HG02759 (cell line): ENCODE measurements around the gene CXCL11.
"Not testable (repeated sequence)": the region's sequence is repeated elsewhere in the genome, so short reads cannot be mapped to it uniquely, and the experiment has no call there.

ENCODE experiments used
- ATAC-seq: cut with Tn5 transposase; IDR thresholded peaks from one replicate; pipeline ENCODE4 v1.9.1; 2021; ENCODE audit warnings: mild to moderate bottlenecking, moderate library complexity; ENCODE audit not compliant: unreplicated experiment

The CXCL11 gene

GRCh38 chr4:76002176-76002575 lies 33.7 kb downstream of the CXCL11 start:
- ATAC-seq = no peak

- no peak for ATAC-seq
Observed at GRCh38 chr4:76001700-76002099, 34.2 kb downstream of the CXCL11 start.

GRCh38 chr4:76000279-76000678 lies 35.6 kb downstream of the CXCL11 start:
- ATAC-seq = no peak

GRCh38 chr4:75998525-75999147 lies 37.2 kb downstream of the CXCL11 start:
- not testable (repeated sequence) for ATAC-seq

- ATAC-seq = no peak
Observed at GRCh38 chr4:75997946-75998345, 37.9 kb downstream of the CXCL11 start.

GRCh38 chr4:75997081-75997480 lies 38.8 kb downstream of the CXCL11 start:
- ATAC-seq = no peak

- no peak for ATAC-seq
Observed at GRCh38 chr4:75995727-75996126, 40.1 kb downstream of the CXCL11 start.

GRCh38 chr4:75992462-75992861 lies 43.4 kb downstream of the CXCL11 start:
- no peak for ATAC-seq

- no peak for ATAC-seq
Observed at GRCh38 chr4:75989846-75990528, 45.9 kb downstream of the CXCL11 start.

GRCh38 chr4:75985116-75985515 lies 50.8 kb downstream of the CXCL11 start:
- ATAC-seq = no peak
